Measurements from ENCODE around the gene AZGP1.

GRCh38 chr7:99930376-99930775 lies 45.5 kb downstream of the AZGP1 start:
- TF ChIP-seq POLR2AphosphoS5 (IDR thresholded peaks at IDR 0.05) (no peak), CTCF (IDR thresholded peaks at IDR 0.05) (no peak)
